Mesodermal cell (in vitro differentiated cells): ENCODE results near the gene SPATA20.

Source experiments
- H3K27ac ChIP-seq: 2 replicates; pipeline ENCODE4 v1.7.0; 2013; ENCODE audit warnings: mild to moderate bottlenecking, low read depth, low read length, moderate library complexity; ENCODE audit not compliant: severe bottlenecking
- H3K36me3 ChIP-seq: 2 replicates; pipeline ENCODE4 v1.7.1; 2013; ENCODE audit warnings: mild to moderate bottlenecking, low read length, moderate library complexity; ENCODE audit not compliant: control insufficient read depth, insufficient read depth
- H3K4me1 ChIP-seq: one replicate; pipeline ENCODE4 v1.7.1; 2013; ENCODE audit warnings: mild to moderate bottlenecking, low read length; ENCODE audit not compliant: insufficient read depth, control insufficient read depth, poor library complexity, severe bottlenecking
- H3K4me3 ChIP-seq: 2 replicates; pipeline ENCODE4 v1.7.0; 2013; ENCODE audit warnings: low read length, control low read depth, mild to moderate bottlenecking; ENCODE audit not compliant: insufficient read depth, poor library complexity, severe bottlenecking; ENCODE audit errors: extremely low read depth
- H3K9me3 ChIP-seq: 2 replicates; pipeline ENCODE4 v1.7.1; 2013; ENCODE audit warnings: mild to moderate bottlenecking, low read length, moderate library complexity; ENCODE audit not compliant: control insufficient read depth
- WGBS, 2 experiments: methylation state at CpG; one replicate each; pipeline ENCODE4 v1.1.5; 2013; ENCODE audit warnings: missing lambda C conversion rate in 2 of 2; ENCODE audit not compliant: insufficient coverage in 2 of 2; 5-methylcytosine and 5-hydroxymethylcytosine counted together

The SPATA20 gene

GRCh38 chr17:50589095-50589705 is 42.2 kb downstream of the SPATA20 start:
- H3K27ac ChIP-seq: no peak overlapping the region
- H3K36me3 ChIP-seq: no peaks in the 10 kb centered on the region
- H3K9me3 ChIP-seq: no peaks in the 10 kb centered on the region
- peaks cover 11% of the 10 kb centered on the region for H3K4me1 ChIP-seq
- no peak overlapping the region for H3K4me3 ChIP-seq
- 90% methylated on average over 9 to 10 of the region's 10 CpGs for WGBS, 2 experiments

- no peak overlapping the region for H3K4me3 ChIP-seq
- no peaks in the 10 kb centered on the region for H3K36me3 ChIP-seq
- 87 to 97% methylated on average over 22 to 24 of the region's 24 CpGs for WGBS, 2 experiments
- no peak overlapping the region for H3K27ac ChIP-seq
- H3K9me3 ChIP-seq: no peaks in the 10 kb centered on the region
- H3K4me1 ChIP-seq: peaks cover 11% of the 10 kb centered on the region
Measured at GRCh38 chr17:50590946-50591737, 44.2 kb downstream of the SPATA20 start.

GRCh38 chr17:50593321-50593720 is 46.3 kb downstream of the SPATA20 start:
- Histone ChIP-seq H3K9me3 (no peaks in the 10 kb centered on the region), H3K27ac (no peak overlapping the region), H3K36me3 (no peaks in the 10 kb centered on the region), H3K4me3 (no peak overlapping the region), H3K4me1 (peaks cover 11% of the 10 kb centered on the region)
- WGBS, 2 experiments: 26 to 44% methylated on average over 5 to 9 of the region's 10 CpGs

- peaks cover 11% of the 10 kb centered on the region for H3K4me1 ChIP-seq
- no peak overlapping the region for H3K27ac ChIP-seq
- H3K4me3 ChIP-seq: no peak overlapping the region
- no peaks in the 10 kb centered on the region for H3K36me3 ChIP-seq
- 89% methylated on average over 6 to 9 of the region's 11 CpGs for WGBS, 2 experiments
- no peaks in the 10 kb centered on the region for H3K9me3 ChIP-seq
Measured at GRCh38 chr17:50594128-50594823, 47.3 kb downstream of the SPATA20 start.

GRCh38 chr17:50594892-50595291 is 47.9 kb downstream of the SPATA20 start:
- H3K36me3 ChIP-seq: no peaks in the 10 kb centered on the region
- 83 to 88% methylated on average over 14 to 15 of the region's 21 CpGs for WGBS, 2 experiments
- H3K4me3 ChIP-seq: no peak overlapping the region
- peaks cover 11% of the 10 kb centered on the region for H3K4me1 ChIP-seq
- no peak overlapping the region for H3K27ac ChIP-seq
- no peaks in the 10 kb centered on the region for H3K9me3 ChIP-seq

GRCh38 chr17:50596191-50597037 is 49.4 kb downstream of the SPATA20 start:
- H3K27ac ChIP-seq: no peak overlapping the region
- no peaks in the 10 kb centered on the region for H3K36me3 ChIP-seq
- 66 to 76% methylated on average over 19 to 30 of the region's 34 CpGs for WGBS, 2 experiments
- no peaks in the 10 kb centered on the region for H3K9me3 ChIP-seq
- H3K4me3 ChIP-seq: no peak overlapping the region
- peaks cover 11% of the 10 kb centered on the region for H3K4me1 ChIP-seq

- Histone ChIP-seq H3K4me3 (no peak overlapping the region), H3K27ac (no peak overlapping the region), H3K36me3 (no peaks in the 10 kb centered on the region), H3K4me1 (peaks cover 4% of the 10 kb centered on the region), H3K9me3 (no peaks in the 10 kb centered on the region)
- WGBS, 2 experiments: 87 to 92% methylated on average over 2 to 3 of the region's 5 CpGs
Measured at GRCh38 chr17:50598487-50598886, 51.5 kb downstream of the SPATA20 start.

GRCh38 chr17:50599606-50600005 is 52.6 kb downstream of the SPATA20 start:
- no peak overlapping the region for H3K27ac ChIP-seq
- H3K9me3 ChIP-seq: no peaks in the 10 kb centered on the region
- H3K36me3 ChIP-seq: no peaks in the 10 kb centered on the region
- H3K4me3 ChIP-seq: no peak overlapping the region
- no peaks in the 10 kb centered on the region for H3K4me1 ChIP-seq
- 91 to 93% methylated on average over 13 of the region's 15 CpGs for WGBS, 2 experiments

- no peak overlapping the region for H3K4me3 ChIP-seq
- H3K36me3 ChIP-seq: no peaks in the 10 kb centered on the region
- H3K4me1 ChIP-seq: no peaks in the 10 kb centered on the region
- 80 to 90% methylated on average over 5 to 8 of the region's 13 CpGs for WGBS, 2 experiments
- no peaks in the 10 kb centered on the region for H3K9me3 ChIP-seq
- H3K27ac ChIP-seq: no peak overlapping the region
Measured at GRCh38 chr17:50601823-50602375, 54.9 kb downstream of the SPATA20 start.

GRCh38 chr17:50602836-50603235 is 55.9 kb downstream of the SPATA20 start:
- Histone ChIP-seq H3K9me3 (no peaks in the 10 kb centered on the region), H3K36me3 (no peaks in the 10 kb centered on the region), H3K4me1 (no peaks in the 10 kb centered on the region), H3K27ac (no peak overlapping the region), H3K4me3 (no peak overlapping the region)
- WGBS, 2 experiments: 94 to 96% methylated on average over 15 to 17 of the region's 18 CpGs
